ENCODE measurements around the gene KCTD19. TPM values are rescaled to one million over a fixed set of nuclear protein-coding genes. Genes with fewer than 3 reads are reported as not detected.

The KCTD19 gene
- total RNA-seq, 2 donors from 2014 or later: 1.2 to 1.3 TPM

GRCh38 chr16:67302970-67303369, 23.6 kb downstream of the KCTD19 start:
- DNase-seq: peak; percentile 42
- Mint-ChIP-seq H3K4me1 (no peaks in the 10 kb centered on the region), H3K9me3 (peaks cover 9% of the 10 kb centered on the region), H3K4me3 (no peak overlapping the region), H3K27ac (no peak overlapping the region), H3K36me3 (ENCODE audit: low read depth) (no peaks in the 10 kb centered on the region), H3K27me3 (ENCODE audit: insufficient read depth) (peaks cover 23% of the 10 kb centered on the region)
- H3K4me1 ChIP-seq (ENCODE audit: control insufficient read depth, insufficient read depth, low read length): peaks cover 8% of the 10 kb centered on the region
- no peak overlapping the region for H3K4me3 ChIP-seq (ENCODE audit: low read length)
- no peaks in the 10 kb centered on the region for H3K27me3 ChIP-seq (ENCODE audit: control insufficient read depth, insufficient read depth, low read length, poor library complexity, severe bottlenecking)
- H3K27ac ChIP-seq (ENCODE audit: low read depth, low read length): no peak overlapping the region
- no peaks in the 10 kb centered on the region for H3K36me3 ChIP-seq (ENCODE audit: control insufficient read depth, insufficient read depth, low read length)
- H3K9ac ChIP-seq (ENCODE audit: extremely low read depth, low read length, poor library complexity, severe bottlenecking): no peak overlapping the region
- WGBS, 2 experiments (ENCODE audit: insufficient coverage in 1 of 2, insufficient read length in 1 of 2): 78 to 86% methylated on average over 7 to 8 of the region's 8 CpGs
- no peak for TF ChIP-seq CTCF (conservative IDR thresholded peaks at IDR 0.05)
- no peaks in the 10 kb centered on the region for H3K9me3 ChIP-seq (ENCODE audit: control insufficient read depth, low read length)

GRCh38 chr16:67302076-67302475, 24.5 kb downstream of the KCTD19 start:
- Histone ChIP-seq H3K9me3 (ENCODE audit: control insufficient read depth, low read length) (no peaks in the 10 kb centered on the region), H3K4me1 (ENCODE audit: control insufficient read depth, insufficient read depth, low read length) (peaks cover 8% of the 10 kb centered on the region), H3K27me3 (ENCODE audit: control insufficient read depth, insufficient read depth, low read length, poor library complexity, severe bottlenecking) (no peaks in the 10 kb centered on the region), H3K27ac (ENCODE audit: low read depth, low read length) (no peak overlapping the region), H3K4me3 (ENCODE audit: low read length) (no peak overlapping the region), H3K36me3 (ENCODE audit: control insufficient read depth, insufficient read depth, low read length) (no peaks in the 10 kb centered on the region), H3K9ac (ENCODE audit: extremely low read depth, low read length, poor library complexity, severe bottlenecking) (no peak overlapping the region)
- 91 to 100% methylated on average over 1 to 7 of the region's 7 CpGs for WGBS, 2 experiments (ENCODE audit: insufficient coverage in 1 of 2, insufficient read length in 1 of 2)
- peaks cover 9% of the 10 kb centered on the region for H3K9me3 Mint-ChIP-seq
- H3K36me3 Mint-ChIP-seq (ENCODE audit: low read depth): no peaks in the 10 kb centered on the region
- peak; percentile 33 for DNase-seq
- TF ChIP-seq CTCF (conservative IDR thresholded peaks at IDR 0.05): no peak
- no peak overlapping the region for H3K27ac Mint-ChIP-seq
- no peaks in the 10 kb centered on the region for H3K4me1 Mint-ChIP-seq
- no peak overlapping the region for H3K4me3 Mint-ChIP-seq
- H3K27me3 Mint-ChIP-seq (ENCODE audit: insufficient read depth): peaks cover 29% of the 10 kb centered on the region

- DNase-seq: no peak
- no peak overlapping the region for H3K27ac ChIP-seq (ENCODE audit: low read depth, low read length)
- Mint-ChIP-seq H3K27ac (no peak overlapping the region), H3K36me3 (ENCODE audit: low read depth) (no peaks in the 10 kb centered on the region), H3K4me3 (no peak overlapping the region), H3K4me1 (no peaks in the 10 kb centered on the region), H3K9me3 (peaks cover 9% of the 10 kb centered on the region), H3K27me3 (ENCODE audit: insufficient read depth) (peaks cover 30% of the 10 kb centered on the region)
- no peak overlapping the region for H3K4me3 ChIP-seq (ENCODE audit: low read length)
- H3K27me3 ChIP-seq (ENCODE audit: control insufficient read depth, insufficient read depth, low read length, poor library complexity, severe bottlenecking): no peaks in the 10 kb centered on the region
- peaks cover 8% of the 10 kb centered on the region for H3K4me1 ChIP-seq (ENCODE audit: control insufficient read depth, insufficient read depth, low read length)
- H3K36me3 ChIP-seq (ENCODE audit: control insufficient read depth, insufficient read depth, low read length): no peaks in the 10 kb centered on the region
- no peak overlapping the region for H3K9ac ChIP-seq (ENCODE audit: extremely low read depth, low read length, poor library complexity, severe bottlenecking)
- TF ChIP-seq CTCF (conservative IDR thresholded peaks at IDR 0.05): no peak
- WGBS, 2 experiments (ENCODE audit: insufficient coverage in 1 of 2, insufficient read length in 1 of 2): 93 to 94% methylated on average over 6 to 11 of the region's 11 CpGs
- H3K9me3 ChIP-seq (ENCODE audit: control insufficient read depth, low read length): no peaks in the 10 kb centered on the region
Observed at GRCh38 chr16:67301080-67301782, 25.3 kb downstream of the KCTD19 start.

Measured in endodermal cell (in vitro differentiated cells).